H1 (cell line): ENCODE results near the gene MTO1.

Source experiments
- BACH1 ChIP-seq: IDR thresholded peaks from 2 replicates; pipeline ENCODE4 v1.6.1; 2012; ENCODE audit warnings: low read length, improper control_type of control experiment
- EP300 ChIP-seq, 2 experiments: IDR thresholded peaks; 1 replicate in 1 of 2; 2 replicates in 1 of 2; pipeline ENCODE4 v1.6.1; 2011 to 2012; ENCODE audit warnings: low read depth in 2 of 2, low read length in 2 of 2, mild to moderate bottlenecking in 2 of 2, borderline replicate concordance in 1 of 2, inconsistent platforms in 1 of 2, moderate library complexity in 1 of 2
- EZH2 ChIP-seq: fragments of 200-600 bp; sonication (generic); IDR thresholded peaks from 2 replicates; pipeline ENCODE4 v1.7.1; 2012; ENCODE audit warnings: low read depth, mild to moderate bottlenecking, moderate library complexity, low read length, inconsistent platforms; ENCODE audit not compliant: severe bottlenecking
- HDAC6 ChIP-seq: IDR thresholded peaks from one replicate; pipeline ENCODE4 v1.7.1; 2012; ENCODE audit warnings: low read depth, mild to moderate bottlenecking, inconsistent platforms, low read length, moderate library complexity
- JUN ChIP-seq: IDR thresholded peaks from 2 replicates; pipeline ENCODE4 v1.6.1; 2011; ENCODE audit warnings: low read depth, mild to moderate bottlenecking, improper control_type of control experiment, low read length
- JUND ChIP-seq: IDR thresholded peaks from 2 replicates; pipeline ENCODE4 v1.6.1; 2011; ENCODE audit warnings: mild to moderate bottlenecking, improper control_type of control experiment, low read length
- POLR2A ChIP-seq, 2 experiments: IDR thresholded peaks; 1 replicate in 1 of 2; 2 replicates in 1 of 2; pipeline ENCODE4 v1.6.1; 2011; ENCODE audit warnings: low read depth in 2 of 2, low read length in 2 of 2, mild to moderate bottlenecking in 2 of 2; ENCODE audit errors: control extremely low read depth in 1 of 2
- RBBP5 ChIP-seq: IDR thresholded peaks from 2 replicates; pipeline ENCODE4 v1.7.1; 2012; ENCODE audit warnings: low read depth, mild to moderate bottlenecking, inconsistent platforms, low read length, moderate library complexity, borderline replicate concordance
- SAP30 ChIP-seq: fragments of 300-600 bp; sonication (generic); IDR thresholded peaks from 2 replicates; pipeline ENCODE4 v1.7.1; 2012; ENCODE audit warnings: low read length, moderate library complexity, mild to moderate bottlenecking, inconsistent platforms; ENCODE audit not compliant: insufficient read depth, insufficient replicate concordance
- TF ChIP-seq, protein P1 (sequence below), 3 experiments: IDR thresholded peaks; 1 replicate in 2 of 3; 2 replicates in 1 of 3; pipeline versions ENCODE4 v1.5.1 to v1.6.1; 2011; ENCODE audit warnings: low read length in 3 of 3, mild to moderate bottlenecking in 3 of 3, inconsistent platforms in 2 of 3, low read depth in 1 of 3, moderate library complexity in 1 of 3; ENCODE audit not compliant: insufficient read depth in 1 of 3; ENCODE audit errors: control extremely low read depth in 1 of 3

DNA sequence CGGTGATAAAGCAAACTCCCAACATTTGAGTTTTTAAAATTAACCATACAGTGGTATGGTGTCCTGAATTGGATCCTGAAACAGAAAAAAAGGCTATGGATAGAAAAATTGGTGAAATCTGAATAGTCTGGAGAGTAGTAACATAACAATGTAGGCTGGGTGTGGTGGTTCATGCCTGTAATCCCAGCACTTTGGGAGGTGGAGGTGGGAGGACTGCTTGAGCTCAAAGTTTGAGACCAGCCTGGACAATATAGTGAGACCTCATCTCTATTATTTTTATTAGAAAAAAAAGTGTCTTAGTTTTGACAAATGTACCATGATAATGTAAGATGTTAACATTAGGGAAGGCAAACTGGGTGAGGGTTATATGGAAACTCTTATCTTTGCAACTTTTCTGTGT lies 48.3 kb downstream of the MTO1 start:
- TF ChIP-seq POLR2A (IDR thresholded peaks at IDR 0.05; ENCODE audit: control extremely low read depth in 1 of 2, low read depth in 2 of 2, low read length in 2 of 2) (peak in 1 of 2 experiments; percentile 25; a peak in 1 of 3 replicates), RBBP5 (no peak), EZH2 (no peak), BACH1 (no peak), EP300 (IDR thresholded peaks at IDR 0.05; ENCODE audit: borderline replicate concordance in 1 of 2, low read depth in 2 of 2, low read length in 2 of 2) (no peak), JUND (no peak), JUN (no peak), HDAC6 (no peak), SAP30 (no peak)
- TF ChIP-seq, protein P1, sequence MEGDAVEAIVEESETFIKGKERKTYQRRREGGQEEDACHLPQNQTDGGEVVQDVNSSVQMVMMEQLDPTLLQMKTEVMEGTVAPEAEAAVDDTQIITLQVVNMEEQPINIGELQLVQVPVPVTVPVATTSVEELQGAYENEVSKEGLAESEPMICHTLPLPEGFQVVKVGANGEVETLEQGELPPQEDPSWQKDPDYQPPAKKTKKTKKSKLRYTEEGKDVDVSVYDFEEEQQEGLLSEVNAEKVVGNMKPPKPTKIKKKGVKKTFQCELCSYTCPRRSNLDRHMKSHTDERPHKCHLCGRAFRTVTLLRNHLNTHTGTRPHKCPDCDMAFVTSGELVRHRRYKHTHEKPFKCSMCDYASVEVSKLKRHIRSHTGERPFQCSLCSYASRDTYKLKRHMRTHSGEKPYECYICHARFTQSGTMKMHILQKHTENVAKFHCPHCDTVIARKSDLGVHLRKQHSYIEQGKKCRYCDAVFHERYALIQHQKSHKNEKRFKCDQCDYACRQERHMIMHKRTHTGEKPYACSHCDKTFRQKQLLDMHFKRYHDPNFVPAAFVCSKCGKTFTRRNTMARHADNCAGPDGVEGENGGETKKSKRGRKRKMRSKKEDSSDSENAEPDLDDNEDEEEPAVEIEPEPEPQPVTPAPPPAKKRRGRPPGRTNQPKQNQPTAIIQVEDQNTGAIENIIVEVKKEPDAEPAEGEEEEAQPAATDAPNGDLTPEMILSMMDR (IDR thresholded peaks at IDR 0.05; ENCODE audit: control extremely low read depth in 1 of 3, insufficient read depth in 1 of 3, low read depth in 1 of 3, low read length in 3 of 3): no peak
